CD4-positive, CD25-positive, alpha-beta regulatory T cell (primary cell): ENCODE measurements around the gene SLC12A6. TPM values are rescaled to one million over a fixed set of nuclear protein-coding genes. Genes with fewer than 3 reads are reported as not detected.
"Not testable (repeated sequence)": the region's sequence is repeated elsewhere in the genome, so short reads cannot be mapped to it uniquely, and the experiment has no call there.

Source experiments
- ATAC-seq, 2 donors: fragments of 150-1000 bp; cut with Tn5 transposase; one replicate each; pipeline ENCODE4 v1.10.0; 2021; ENCODE audit warnings: low read depth in 2 of 2, moderate number of reproducible peaks in 2 of 2, moderate library complexity in 1 of 2
- DNase-seq, 3 donors: peaks; one replicate each; pipeline versions ENCODE4 v3.0.0 to v3.0.0-alpha.2; 2012 to 2022; ENCODE audit warnings: mixed read lengths in 1 of 3
- H3K27ac ChIP-seq: one replicate; pipeline ENCODE4 v1.7.0; 2013; ENCODE audit warnings: mild to moderate bottlenecking, low read length; ENCODE audit not compliant: insufficient read depth, poor library complexity, severe bottlenecking
- H3K27me3 ChIP-seq: one replicate; pipeline ENCODE4 v1.7.0; 2013; ENCODE audit warnings: low read length; ENCODE audit not compliant: control insufficient read depth, insufficient read depth
- H3K36me3 ChIP-seq: one replicate; pipeline ENCODE4 v1.7.0; 2013; ENCODE audit warnings: mild to moderate bottlenecking, low read length, moderate library complexity; ENCODE audit not compliant: control insufficient read depth, insufficient read depth
- H3K4me1 ChIP-seq: 2 replicates; pipeline ENCODE4 v1.7.0; 2013; ENCODE audit warnings: mild to moderate bottlenecking, low read length; ENCODE audit not compliant: insufficient read depth, control insufficient read depth, poor library complexity, severe bottlenecking
- H3K4me3 ChIP-seq: one replicate; pipeline ENCODE4 v1.7.0; 2013; ENCODE audit warnings: low read depth, mild to moderate bottlenecking, low read length, moderate library complexity
- H3K9me3 ChIP-seq, 2 experiments: 1 replicate in 1 of 2; 2 replicates in 1 of 2; pipeline ENCODE4 v1.7.0; 2013; ENCODE audit warnings: low read length in 2 of 2, mild to moderate bottlenecking in 1 of 2, moderate library complexity in 1 of 2; ENCODE audit not compliant: control insufficient read depth in 2 of 2
- H3K27ac Mint-ChIP-seq, 3 donors: one replicate each; pipeline ENCODE4 v1.8.0; 2020 to 2022; ENCODE audit warnings: mild to moderate bottlenecking in 3 of 3, mixed read lengths in 3 of 3, moderate library complexity in 2 of 3
- H3K27me3 Mint-ChIP-seq: one replicate; pipeline ENCODE4 v1.8.0; 2022; ENCODE audit warnings: mild to moderate bottlenecking, mixed read lengths
- H3K36me3 Mint-ChIP-seq: one replicate; pipeline ENCODE4 v1.8.0; 2020; ENCODE audit warnings: mixed read lengths
- H3K4me1 Mint-ChIP-seq, 4 donors: one replicate each; pipeline ENCODE4 v1.8.0; 2020 to 2022; ENCODE audit warnings: mixed read lengths in 4 of 4, mild to moderate bottlenecking in 1 of 4
- H3K4me3 Mint-ChIP-seq, 4 donors: one replicate each; pipeline ENCODE4 v1.8.0; 2020 to 2022; ENCODE audit warnings: mild to moderate bottlenecking in 4 of 4, mixed read lengths in 4 of 4, moderate library complexity in 3 of 4
- H3K9me3 Mint-ChIP-seq, 7 donors: one replicate each; pipeline ENCODE4 v1.8.0; 2020 to 2022; ENCODE audit warnings: mixed read lengths in 7 of 7, mild to moderate bottlenecking in 3 of 7, moderate library complexity in 2 of 7
- polyA plus RNA-seq, 4 donors: library from polyadenylated mRNA; unstranded; fragments of 300-500 nt; fragmentation: Illumina TruSeq; gene quantifications; one replicate each; pipeline ENCODE4 v1.2.3, GENCODE V29; 2021
- total RNA-seq: library from RNA; stranded (reverse); gene quantifications from one replicate; pipeline ENCODE4 v1.2.3, GENCODE V29; 2022

Gene SLC12A6
- total and polyA plus RNA-seq, 5 donors from 2014 or later, result 14.1 to 150 (median 14.7) TPM

DNA sequence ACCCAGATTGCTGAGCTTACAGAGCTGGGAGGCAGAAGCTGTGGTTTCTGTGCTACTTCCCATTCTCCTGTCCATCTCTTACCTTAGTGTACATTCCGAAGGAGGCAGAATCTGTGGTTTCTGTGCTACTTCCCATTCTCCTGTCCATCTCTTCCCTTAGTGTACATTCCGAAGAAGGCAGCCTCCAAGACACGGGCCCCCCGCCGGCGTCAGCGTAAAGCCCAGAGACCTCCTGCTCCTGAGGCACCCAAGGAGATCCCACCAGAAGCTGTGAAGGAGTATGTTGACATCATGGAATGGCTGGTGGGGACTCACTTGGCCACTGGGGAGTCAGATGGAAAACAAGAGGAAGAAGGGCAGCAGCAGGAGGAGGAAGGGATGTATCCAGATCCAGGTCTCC, 16.7 kb upstream of the SLC12A6 start:
- Histone ChIP-seq H3K4me3 (no peak overlapping the region), H3K27me3 (no peaks in the 10 kb centered on the region), H3K27ac (no peak overlapping the region), H3K4me1 (no peaks in the 10 kb centered on the region), H3K9me3 (no peaks in the 10 kb centered on the region), H3K36me3 (peaks cover 45% of the 10 kb centered on the region)
- Mint-ChIP-seq H3K36me3 (peaks cover 27% of the 10 kb centered on the region), H3K9me3 (no peaks in the 10 kb centered on the region), H3K4me3 (no peak overlapping the region), H3K4me1 (peaks cover 0 to 2% (median 0%) of the 10 kb centered on the region in 4 donors), H3K27me3 (no peaks in the 10 kb centered on the region), H3K27ac (peak overlapping the region in 2 of 3 donors; percentile 52 to 62)
- ATAC-seq (no peak), DNase-seq (no peak)

GRCh38 chr15:34353627-34354026, 16.0 kb upstream of the SLC12A6 start:
- Mint-ChIP-seq H3K27me3 (no peaks in the 10 kb centered on the region), H3K4me3 (no peak overlapping the region), H3K4me1 (peaks cover 0 to 2% (median 0%) of the 10 kb centered on the region in 4 donors), H3K27ac (no peak overlapping the region), H3K36me3 (peaks cover 26% of the 10 kb centered on the region), H3K9me3 (no peaks in the 10 kb centered on the region)
- Histone ChIP-seq H3K36me3 (peaks cover 40% of the 10 kb centered on the region), H3K4me1 (no peaks in the 10 kb centered on the region), H3K4me3 (no peak overlapping the region), H3K27ac (no peak overlapping the region), H3K27me3 (no peaks in the 10 kb centered on the region), H3K9me3 (no peaks in the 10 kb centered on the region)
- ATAC-seq (no peak), DNase-seq (no peak)

- peak overlapping the region in 1 of 3 donors; percentile 63 for H3K27ac Mint-ChIP-seq
- H3K4me1 Mint-ChIP-seq, DNase-seq, H3K27me3 Mint-ChIP-seq, H3K27me3 ChIP-seq, H3K9me3 ChIP-seq, H3K4me3 ChIP-seq, ATAC-seq, H3K9me3 Mint-ChIP-seq, H3K4me1 ChIP-seq, H3K27ac ChIP-seq: not testable (repeated sequence)
- peaks cover 23% of the 10 kb centered on the region for H3K36me3 Mint-ChIP-seq
- H3K36me3 ChIP-seq, result peaks cover 33% of the 10 kb centered on the region
- peak overlapping the region in 1 of 4 donors; percentile 51 for H3K4me3 Mint-ChIP-seq
These were observed 15.4 kb upstream of the SLC12A6 start for GRCh38 chr15:34352996-34353395.

DNA sequence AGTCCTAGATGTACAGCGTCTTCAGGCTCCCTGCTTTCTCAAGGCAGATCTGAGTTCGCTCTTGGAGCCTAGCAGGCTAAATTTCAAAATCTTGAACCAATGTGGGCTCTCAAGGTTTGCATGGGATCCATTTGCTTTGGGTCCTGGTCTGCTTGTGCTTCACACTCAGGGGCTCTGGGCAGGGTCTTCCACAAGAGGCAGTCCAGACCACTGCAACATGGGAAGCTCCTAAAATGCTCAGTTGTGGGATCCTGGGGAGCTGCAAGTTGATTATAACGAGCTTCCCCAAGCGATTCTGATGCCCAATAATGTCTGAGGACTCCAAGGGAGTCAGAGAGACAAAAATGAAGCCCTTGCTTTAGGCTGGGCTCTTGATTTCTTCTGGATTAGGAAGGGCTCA, 12.2 kb upstream of the SLC12A6 start:
- H3K27ac Mint-ChIP-seq, result no peak overlapping the region
- H3K4me3 Mint-ChIP-seq, result no peak overlapping the region
- Histone ChIP-seq H3K36me3 (peaks cover 8% of the 10 kb centered on the region), H3K4me3 (no peak overlapping the region), H3K27ac (no peak overlapping the region), H3K9me3 (no peaks in the 10 kb centered on the region), H3K27me3 (no peaks in the 10 kb centered on the region), H3K4me1 (no peaks in the 10 kb centered on the region)
- H3K27me3 Mint-ChIP-seq, result no peaks in the 10 kb centered on the region
- H3K9me3 Mint-ChIP-seq, result peaks cover 0 to 2% (median 0%) of the 10 kb centered on the region in 7 donors
- ATAC-seq, result no peak
- no peaks in the 10 kb centered on the region for H3K4me1 Mint-ChIP-seq
- no peak for DNase-seq
- H3K36me3 Mint-ChIP-seq, result peaks cover 5% of the 10 kb centered on the region

DNA sequence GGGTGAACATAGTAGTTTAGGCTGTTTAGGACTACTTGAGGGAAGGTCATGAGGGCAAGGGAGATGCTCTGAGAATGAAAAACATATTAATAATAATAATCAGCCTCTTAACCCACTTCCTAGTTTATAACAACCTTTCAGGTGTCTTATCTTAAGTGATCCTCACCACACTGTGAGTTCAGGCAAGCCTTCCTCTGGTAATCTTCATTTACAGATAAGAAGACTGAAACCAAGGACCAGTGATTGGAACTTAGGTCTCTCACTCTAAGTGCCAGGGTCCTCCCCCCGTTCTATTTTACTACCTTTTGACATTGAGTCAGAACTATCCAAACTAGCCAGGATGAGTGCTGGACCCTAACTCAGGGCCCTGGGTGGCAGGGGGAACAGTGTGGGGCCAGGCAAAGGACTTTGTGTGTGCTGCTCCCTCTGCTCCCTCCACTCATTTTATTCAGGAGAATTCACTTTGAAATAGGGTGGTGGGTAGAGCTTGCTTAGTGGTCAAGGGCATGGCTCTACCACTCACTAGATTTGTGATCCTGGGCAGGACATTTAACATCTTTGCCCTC, 11.2 kb upstream of the SLC12A6 start:
- Histone ChIP-seq H3K9me3 (no peaks in the 10 kb centered on the region), H3K4me3 (no peak overlapping the region), H3K27me3 (no peaks in the 10 kb centered on the region), H3K27ac (no peak overlapping the region), H3K36me3 (peaks cover under 1% of the 10 kb centered on the region), H3K4me1 (no peaks in the 10 kb centered on the region)
- no peak for DNase-seq
- Mint-ChIP-seq H3K4me3 (no peak overlapping the region), H3K9me3 (peaks cover 0 to 2% (median 0%) of the 10 kb centered on the region in 7 donors), H3K4me1 (no peaks in the 10 kb centered on the region), H3K27me3 (no peaks in the 10 kb centered on the region), H3K27ac (peak overlapping the region in 1 of 3 donors; percentile 20), H3K36me3 (peaks cover 5% of the 10 kb centered on the region)
- ATAC-seq, result no peak

- ATAC-seq (no peak), DNase-seq (no peak)
- Histone ChIP-seq H3K4me1 (peaks cover 3% of the 10 kb centered on the region), H3K9me3 (no peaks in the 10 kb centered on the region), H3K36me3 (no peaks in the 10 kb centered on the region), H3K27me3 (no peaks in the 10 kb centered on the region), H3K4me3 (no peak overlapping the region), H3K27ac (no peak overlapping the region)
- Mint-ChIP-seq H3K4me1 (no peaks in the 10 kb centered on the region), H3K27ac (no peak overlapping the region), H3K9me3 (peaks cover 0 to 2% (median 0%) of the 10 kb centered on the region in 7 donors), H3K27me3 (no peaks in the 10 kb centered on the region), H3K36me3 (peaks cover 5% of the 10 kb centered on the region), H3K4me3 (no peak overlapping the region)
These were observed 10.5 kb upstream of the SLC12A6 start for GRCh38 chr15:34347951-34348638.

DNA sequence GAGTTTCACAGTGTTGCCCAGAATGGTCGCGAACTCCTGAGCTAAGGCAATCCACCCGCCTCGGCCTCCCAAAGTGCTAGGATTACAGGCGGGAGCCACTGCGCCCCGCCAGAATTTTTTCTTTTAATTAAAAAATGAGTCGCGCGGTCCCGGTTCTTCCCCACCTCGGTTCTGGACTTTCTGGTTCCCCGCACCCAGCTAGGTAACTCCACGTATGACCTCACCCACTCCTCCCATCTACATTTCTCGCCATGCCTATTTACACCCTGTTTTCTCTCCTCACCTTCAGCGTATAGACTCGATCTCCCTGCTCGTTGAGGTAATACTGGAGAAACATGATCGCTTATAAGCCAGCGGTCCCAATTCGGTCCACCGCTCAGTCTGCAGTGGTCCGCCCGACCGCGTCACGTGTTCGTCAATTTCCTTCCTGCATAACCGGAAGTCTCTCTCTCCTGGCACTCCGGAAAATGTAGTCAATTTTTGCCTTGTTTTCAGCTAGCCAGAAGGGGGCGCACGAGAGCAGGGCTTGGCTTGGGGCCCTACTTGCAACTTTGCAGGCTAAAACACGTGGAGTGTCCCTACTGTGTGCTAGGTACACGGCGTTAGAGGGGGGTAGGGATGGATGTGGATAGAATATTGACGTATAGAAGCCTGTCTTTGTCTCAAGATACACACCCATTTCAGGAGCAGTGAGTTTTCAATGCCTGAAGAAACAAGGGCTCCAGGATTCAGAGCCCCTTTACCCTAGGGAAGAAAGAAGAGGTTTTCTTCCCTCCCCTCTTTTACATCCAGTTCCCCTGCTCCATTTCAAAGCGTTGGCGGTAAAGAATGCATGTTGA, 5.4 kb upstream of the SLC12A6 start, which contains the start of the genes NOP10 and NUTM1:
Gene NOP10 (minus strand): TSS at position 400 of the 839 bp plus-strand sequence. CDS start 63 bp downstream, at position 337.
Gene NUTM1 (plus strand): TSS at position 579 of the 839 bp plus-strand sequence. CDS start 382 bp downstream, outside the sequence.
- H3K4me3 Mint-ChIP-seq, result no peak within 1 kb of the TSS
- no peaks in the 10 kb centered on the region for H3K9me3 ChIP-seq
- H3K27ac ChIP-seq, result peak within 1 kb of the TSS; percentile 90
- peaks cover 16% of the 10 kb centered on the region for H3K36me3 Mint-ChIP-seq
- ATAC-seq (peak; percentile 89 to 92), DNase-seq (peak; percentile 87 to 95 (median 92))
- no peaks in the 10 kb centered on the region for H3K27me3 ChIP-seq
- H3K27ac Mint-ChIP-seq, result peak within 1 kb of the TSS in 2 of 3 donors; percentile 93 to 97
- H3K4me3 ChIP-seq, result peak within 1 kb of the TSS; percentile 99
- no peaks in the 10 kb centered on the region for H3K27me3 Mint-ChIP-seq
- peaks cover 14% of the 10 kb centered on the region for H3K36me3 ChIP-seq
- peaks cover 29% of the 10 kb centered on the region for H3K4me1 ChIP-seq
- H3K4me1 Mint-ChIP-seq, result peaks cover 14 to 33% (median 16%) of the 10 kb centered on the region in 4 donors
- peaks cover 0 to 2% (median 0%) of the 10 kb centered on the region in 7 donors for H3K9me3 Mint-ChIP-seq
